ENCODE data around the gene PBX1. TPM values are rescaled to one million over a fixed set of nuclear protein-coding genes. Genes with fewer than 3 reads are reported as not detected.

PBX1 gene
- total and polyA plus RNA-seq, 2 donors (not counting 3 experiments of a cell fraction or from before 2014, with no cell fraction given), result 10.7 to 24.1 TPM

DNA sequence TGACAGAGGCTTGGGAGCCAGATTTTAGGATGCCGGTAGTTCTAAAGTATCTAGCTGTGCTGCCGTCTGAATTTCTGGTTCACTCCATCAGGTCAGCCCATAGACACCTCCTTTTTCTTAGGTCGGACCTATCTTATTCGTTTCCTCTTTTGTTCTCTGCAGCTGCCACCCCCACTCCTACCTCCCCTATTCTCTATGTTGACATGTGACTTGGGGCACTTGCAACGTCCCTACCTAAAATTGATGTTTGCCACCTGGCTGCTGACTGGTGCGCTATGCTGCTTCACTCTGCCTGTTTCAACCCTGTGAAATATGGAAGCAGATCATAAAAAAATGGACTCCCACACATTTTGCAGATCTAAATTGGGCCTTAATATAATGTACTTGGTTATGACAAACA lies 55.3 kb downstream of the PBX1 start:
- FAIRE-seq (no peak), DNase-seq (ENCODE audit: low read depth, low spot score) (no peak)
- Histone ChIP-seq H3K4me1 (ENCODE audit: control insufficient read depth, extremely low read depth, insufficient read depth, low read length) (peaks cover 15% of the 10 kb centered on the region), H3K27ac (ENCODE audit: insufficient read depth, low read depth, low read length) (no peak overlapping the region), H2AFZ (ENCODE audit: low read depth, low read length) (no peak overlapping the region), H3K4me2 (ENCODE audit: insufficient read depth, low read length) (no peak overlapping the region), H3K4me3 (replicated peaks in 1 of 3; ENCODE audit: insufficient read depth in 1 of 3, low read depth in 1 of 3, low read length in 3 of 3) (no peak overlapping the region), H3K36me3 (ENCODE audit: control insufficient read depth in 2 of 2, extremely low read depth in 1 of 2, insufficient read depth in 2 of 2, low read length in 2 of 2) (no peaks in the 10 kb centered on the region), H4K20me1 (replicated peaks; ENCODE audit: control insufficient read depth, extremely low read depth, insufficient read depth, low read length) (no peaks in the 10 kb centered on the region), H3K9me1 (replicated peaks; ENCODE audit: control insufficient read depth, extremely low read depth, insufficient read depth, low read length) (no peaks in the 10 kb centered on the region), H3K27me3 (ENCODE audit: control insufficient read depth in 2 of 2, insufficient read depth in 2 of 2, low read length in 2 of 2) (no peaks in the 10 kb centered on the region), H3K79me2 (ENCODE audit: control insufficient read depth, insufficient read depth, low read length) (no peaks in the 10 kb centered on the region), H3K9me3 (replicated peaks; ENCODE audit: control insufficient read depth, insufficient read depth, low read length) (no peaks in the 10 kb centered on the region), H3K9ac (replicated peaks; ENCODE audit: extremely low read depth, insufficient read depth, low read length) (no peak overlapping the region)
- no peak for TF ChIP-seq EZH2 (IDR thresholded peaks at IDR 0.05; ENCODE audit: borderline replicate concordance, low read depth, low read length, severe bottlenecking)
- ChIA-PET POLR2A (no interaction called here), CTCF (interaction anchor here (0.6 to 0.7 kb wide), 2 partner anchors 11 to 162 kb away, joined by 3 read pairs; no protein-coding TSS in a partner anchor)
- no TSS peak for BruUV-seq (replicated peaks)
- intact Hi-C loops (cut with micrococcal nuclease), result no loop called here
- dilution Hi-C loops (cut with MboI; ENCODE audit: extremely low pct_ligation_motif_present, low sequenced_read_pairs), result no loop called here

- intact Hi-C loops (cut with micrococcal nuclease), result loop anchor here (1.0 to 5.0 kb wide), 6 partner anchors 169 to 1207 kb away; no protein-coding TSS in a partner anchor
- POLR2A ChIA-PET, result no interaction called here
Measured at GRCh38 chr1:164617377-164618201, 58.6 kb downstream of the PBX1 start.

More at GRCh38 chr1:164617377-164618201, 58.6 kb downstream of the PBX1 start:
- Histone ChIP-seq H3K4me1 (ENCODE audit: control insufficient read depth, extremely low read depth, insufficient read depth, low read length) (peaks cover 10% of the 10 kb centered on the region), H4K20me1 (replicated peaks; ENCODE audit: control insufficient read depth, extremely low read depth, insufficient read depth, low read length) (no peaks in the 10 kb centered on the region), H3K27ac (ENCODE audit: insufficient read depth, low read depth, low read length) (no peak overlapping the region), H3K4me3 (replicated peaks in 1 of 3; ENCODE audit: insufficient read depth in 1 of 3, low read depth in 1 of 3, low read length in 3 of 3) (no peak overlapping the region), H2AFZ (ENCODE audit: low read depth, low read length) (no peak overlapping the region), H3K4me2 (ENCODE audit: insufficient read depth, low read length) (no peak overlapping the region), H3K9me1 (replicated peaks; ENCODE audit: control insufficient read depth, extremely low read depth, insufficient read depth, low read length) (no peaks in the 10 kb centered on the region), H3K79me2 (ENCODE audit: control insufficient read depth, insufficient read depth, low read length) (no peaks in the 10 kb centered on the region), H3K27me3 (ENCODE audit: control insufficient read depth in 2 of 2, insufficient read depth in 2 of 2, low read length in 2 of 2) (no peaks in the 10 kb centered on the region), H3K36me3 (ENCODE audit: control insufficient read depth in 2 of 2, extremely low read depth in 1 of 2, insufficient read depth in 2 of 2, low read length in 2 of 2) (no peaks in the 10 kb centered on the region), H3K9ac (replicated peaks; ENCODE audit: extremely low read depth, insufficient read depth, low read length) (no peak overlapping the region), H3K9me3 (replicated peaks; ENCODE audit: control insufficient read depth, insufficient read depth, low read length) (no peaks in the 10 kb centered on the region)
- dilution Hi-C loops (cut with MboI; ENCODE audit: extremely low pct_ligation_motif_present, low sequenced_read_pairs), result no loop called here
- TF ChIP-seq JUN (IDR thresholded peaks at IDR 0.05; ENCODE audit: borderline replicate concordance, insufficient read depth, insufficient read length, low read depth) (no peak), CTCF (IDR thresholded peaks at IDR 0.05; ENCODE audit: extremely low read depth in 1 of 2, insufficient read depth in 1 of 2, low read depth in 1 of 2, low read length in 2 of 2) (peak; percentile 38 to 46)
- peak; percentile 50 for FAIRE-seq
- BruUV-seq (replicated peaks), result no TSS peak
- CTCF ChIA-PET, result interaction anchor here (0.9 to 1.7 kb wide), 10 partner anchors 9 to 1089 kb away, joined by 3 to 14 read pairs (median 4); partner anchors contain the start of gene PBX1
- DNase-seq (ENCODE audit: low read depth, low spot score), result peak; percentile 32
